ENCODE data around the gene GNG7.
"Not testable (repeated sequence)": the region's sequence is repeated elsewhere in the genome, so short reads cannot be mapped to it uniquely, and the experiment has no call there.

GNG7 gene

GRCh38 chr19:2609389-2610116, 92.9 kb downstream of the GNG7 start:
- Histone ChIP-seq H4K8ac (ENCODE audit: low read depth, low read length) (peak overlapping the region; percentile 6), H3K27ac (ENCODE audit: low read depth, low read length) (no peak overlapping the region), H3K18ac (ENCODE audit: low read length) (no peak overlapping the region), H2BK120ac (ENCODE audit: insufficient read depth, low read length, poor library complexity) (peak overlapping the region; percentile 21), H2AK5ac (ENCODE audit: low read length) (peak overlapping the region; percentile 45), H2AFZ (ENCODE audit: insufficient read depth, low read length, poor library complexity) (no peak overlapping the region), H3K4me3 (ENCODE audit: low read depth, low read length) (no peak overlapping the region), H3K9ac (ENCODE audit: low read length) (no peak overlapping the region), H2BK5ac (ENCODE audit: low read depth, low read length, poor library complexity) (no peak overlapping the region), H3K4ac (ENCODE audit: low read depth, low read length) (no peak overlapping the region), H4K12ac (ENCODE audit: low read depth, low read length) (no peak overlapping the region), H3K23ac (ENCODE audit: low read length) (no peak overlapping the region), H3K79me2 (ENCODE audit: control insufficient read depth, insufficient read depth, low read length, poor library complexity) (peaks cover 2% of the 10 kb centered on the region), H3K14ac (ENCODE audit: low read length) (peak overlapping the region; percentile 63), H4K91ac (ENCODE audit: low read depth, low read length) (peak overlapping the region; percentile 25), H3K4me1 (ENCODE audit: control insufficient read depth in 1 of 2, insufficient read depth in 2 of 2, low read length in 2 of 2) (peaks cover 12 to 18% of the 10 kb centered on the region in 2 experiments), H3K4me2 (ENCODE audit: low read length) (no peak overlapping the region), H3K79me1 (ENCODE audit: low read length) (peaks cover 20% of the 10 kb centered on the region), H3K36me3 (ENCODE audit: control insufficient read depth in 1 of 2, insufficient read depth in 2 of 2, low read length in 2 of 2) (peaks cover 0 to 2% of the 10 kb centered on the region in 2 experiments), H3K9me3 (ENCODE audit: insufficient read depth, low read depth, low read length) (peaks cover 2% of the 10 kb centered on the region), H2BK12ac (ENCODE audit: low read length) (peak overlapping the region; percentile 70), H3K27me3 (ENCODE audit: insufficient read depth, low read length) (no peaks in the 10 kb centered on the region)
- no peak for DNase-seq
- WGBS (ENCODE audit: extremely low coverage, insufficient coverage, insufficient read length): no CpG with 5 or more reads among the region's 20 CpGs

GRCh38 chr19:2609034-2609388, 93.5 kb downstream of the GNG7 start:
- not testable (repeated sequence) for H3K9me3 ChIP-seq (ENCODE audit: insufficient read depth, low read depth, low read length); H2AK5ac ChIP-seq (ENCODE audit: low read length); H3K14ac ChIP-seq (ENCODE audit: low read length); H3K27ac ChIP-seq (ENCODE audit: low read depth, low read length); H3K9ac ChIP-seq (ENCODE audit: low read length); H4K8ac ChIP-seq (ENCODE audit: low read depth, low read length); H4K12ac ChIP-seq (ENCODE audit: low read depth, low read length); DNase-seq; H3K36me3 ChIP-seq (ENCODE audit: control insufficient read depth in 1 of 2, insufficient read depth in 2 of 2, low read length in 2 of 2); H3K27me3 ChIP-seq (ENCODE audit: insufficient read depth, low read length); H3K4me2 ChIP-seq (ENCODE audit: low read length); H3K18ac ChIP-seq (ENCODE audit: low read length); H2AFZ ChIP-seq (ENCODE audit: insufficient read depth, low read length, poor library complexity); H2BK5ac ChIP-seq (ENCODE audit: low read depth, low read length, poor library complexity); H3K4ac ChIP-seq (ENCODE audit: low read depth, low read length); H2BK120ac ChIP-seq (ENCODE audit: insufficient read depth, low read length, poor library complexity); H3K79me2 ChIP-seq (ENCODE audit: control insufficient read depth, insufficient read depth, low read length, poor library complexity); H3K23ac ChIP-seq (ENCODE audit: low read length); H3K4me3 ChIP-seq (ENCODE audit: low read depth, low read length)
- WGBS (ENCODE audit: extremely low coverage, insufficient coverage, insufficient read length): no CpG with 5 or more reads among the region's 7 CpGs
- H3K4me1 ChIP-seq (ENCODE audit: control insufficient read depth in 1 of 2, insufficient read depth in 2 of 2, low read length in 2 of 2): peaks cover 12 to 18% of the 10 kb centered on the region in 2 experiments
- H3K79me1 ChIP-seq (ENCODE audit: low read length): peaks cover 20% of the 10 kb centered on the region
- H2BK12ac ChIP-seq (ENCODE audit: low read length): peak overlapping the region; percentile 70
- peak overlapping the region; percentile 25 for H4K91ac ChIP-seq (ENCODE audit: low read depth, low read length)

- H2BK5ac ChIP-seq (ENCODE audit: low read depth, low read length, poor library complexity): no peak overlapping the region
- peaks cover 11 to 16% of the 10 kb centered on the region in 2 experiments for H3K4me1 ChIP-seq (ENCODE audit: control insufficient read depth in 1 of 2, insufficient read depth in 2 of 2, low read length in 2 of 2)
- DNase-seq: no peak
- H3K23ac ChIP-seq (ENCODE audit: low read length): no peak overlapping the region
- H3K9me3 ChIP-seq (ENCODE audit: insufficient read depth, low read depth, low read length): no peaks in the 10 kb centered on the region
- H2AK5ac ChIP-seq (ENCODE audit: low read length): no peak overlapping the region
- WGBS (ENCODE audit: extremely low coverage, insufficient coverage, insufficient read length): no CpG with 5 or more reads among the region's 7 CpGs
- H3K79me1 ChIP-seq (ENCODE audit: low read length): peaks cover 19% of the 10 kb centered on the region
- H4K91ac ChIP-seq (ENCODE audit: low read depth, low read length): no peak overlapping the region
- H3K4me2 ChIP-seq (ENCODE audit: low read length): no peak overlapping the region
- peaks cover 0 to 2% of the 10 kb centered on the region in 2 experiments for H3K36me3 ChIP-seq (ENCODE audit: control insufficient read depth in 1 of 2, insufficient read depth in 2 of 2, low read length in 2 of 2)
- H3K27me3 ChIP-seq (ENCODE audit: insufficient read depth, low read length): no peaks in the 10 kb centered on the region
- peaks cover 2% of the 10 kb centered on the region for H3K79me2 ChIP-seq (ENCODE audit: control insufficient read depth, insufficient read depth, low read length, poor library complexity)
- no peak overlapping the region for H3K14ac ChIP-seq (ENCODE audit: low read length)
- no peak overlapping the region for H3K9ac ChIP-seq (ENCODE audit: low read length)
- no peak overlapping the region for H3K4me3 ChIP-seq (ENCODE audit: low read depth, low read length)
- no peak overlapping the region for H2BK12ac ChIP-seq (ENCODE audit: low read length)
- H4K12ac ChIP-seq (ENCODE audit: low read depth, low read length): no peak overlapping the region
- H4K8ac ChIP-seq (ENCODE audit: low read depth, low read length): no peak overlapping the region
- H2AFZ ChIP-seq (ENCODE audit: insufficient read depth, low read length, poor library complexity): no peak overlapping the region
- H2BK120ac ChIP-seq (ENCODE audit: insufficient read depth, low read length, poor library complexity): no peak overlapping the region
- H3K18ac ChIP-seq (ENCODE audit: low read length): no peak overlapping the region
- no peak overlapping the region for H3K27ac ChIP-seq (ENCODE audit: low read depth, low read length)
- H3K4ac ChIP-seq (ENCODE audit: low read depth, low read length): no peak overlapping the region
These were observed 93.9 kb downstream of the GNG7 start for GRCh38 chr19:2608602-2608922.

GRCh38 chr19:2607712-2608601, 94.5 kb downstream of the GNG7 start:
- DNase-seq: no peak
- peaks cover 18% of the 10 kb centered on the region for H3K79me1 ChIP-seq (ENCODE audit: low read length)
- no peak overlapping the region for H3K4ac ChIP-seq (ENCODE audit: low read depth, low read length)
- H3K36me3 ChIP-seq (ENCODE audit: control insufficient read depth in 1 of 2, insufficient read depth in 2 of 2, low read length in 2 of 2): peaks cover 0 to 2% of the 10 kb centered on the region in 2 experiments
- no peak overlapping the region for H3K4me3 ChIP-seq (ENCODE audit: low read depth, low read length)
- H3K4me2 ChIP-seq (ENCODE audit: low read length): no peak overlapping the region
- H3K9me3 ChIP-seq (ENCODE audit: insufficient read depth, low read depth, low read length): no peaks in the 10 kb centered on the region
- H4K12ac ChIP-seq (ENCODE audit: low read depth, low read length): no peak overlapping the region
- H3K9ac ChIP-seq (ENCODE audit: low read length): peak overlapping the region; percentile 1
- H2AFZ ChIP-seq (ENCODE audit: insufficient read depth, low read length, poor library complexity): peak overlapping the region; percentile 30
- WGBS (ENCODE audit: extremely low coverage, insufficient coverage, insufficient read length): no CpG with 5 or more reads among the region's 47 CpGs
- H3K79me2 ChIP-seq (ENCODE audit: control insufficient read depth, insufficient read depth, low read length, poor library complexity): peaks cover 2% of the 10 kb centered on the region
- H3K4me1 ChIP-seq (ENCODE audit: control insufficient read depth in 1 of 2, insufficient read depth in 2 of 2, low read length in 2 of 2): peaks cover 5 to 13% of the 10 kb centered on the region in 2 experiments
- peak overlapping the region; percentile 93 for H2AK5ac ChIP-seq (ENCODE audit: low read length)
- H3K27ac ChIP-seq (ENCODE audit: low read depth, low read length): no peak overlapping the region
- H4K8ac ChIP-seq (ENCODE audit: low read depth, low read length): no peak overlapping the region
- peak overlapping the region; percentile 88 for H3K18ac ChIP-seq (ENCODE audit: low read length)
- H3K23ac ChIP-seq (ENCODE audit: low read length): no peak overlapping the region
- peak overlapping the region; percentile 28 for H4K91ac ChIP-seq (ENCODE audit: low read depth, low read length)
- peak overlapping the region; percentile 82 for H3K14ac ChIP-seq (ENCODE audit: low read length)
- H3K27me3 ChIP-seq (ENCODE audit: insufficient read depth, low read length): no peaks in the 10 kb centered on the region
- H2BK12ac ChIP-seq (ENCODE audit: low read length): peak overlapping the region; percentile 94
- H2BK120ac ChIP-seq (ENCODE audit: insufficient read depth, low read length, poor library complexity): peak overlapping the region; percentile 83
- H2BK5ac ChIP-seq (ENCODE audit: low read depth, low read length, poor library complexity): no peak overlapping the region
